HCT116 (cell line): ENCODE measurements around the gene SLC35F6.

Experiments
- CEBPB ChIP-seq: IDR thresholded peaks from 2 replicates; pipeline ENCODE4 v1.6.1; 2012; ENCODE audit warnings: low read depth
- EGR1 ChIP-seq: IDR thresholded peaks from 2 replicates; pipeline ENCODE4 v1.6.1; 2012; ENCODE audit warnings: low read depth
- EZH2 ChIP-seq: fragments of 200-600 bp; sonication (generic); IDR thresholded peaks from 2 replicates; pipeline ENCODE4 v1.6.1; 2017; ENCODE audit warnings: antibody characterized with exemption, mixed run types
- JUND ChIP-seq: IDR thresholded peaks from 2 replicates; pipeline ENCODE4 v1.6.1; 2012
- POLR2A ChIP-seq: IDR thresholded peaks from 2 replicates; pipeline ENCODE4 v1.7.0; 2011; ENCODE audit warnings: borderline replicate concordance; ENCODE audit not compliant: insufficient read depth, insufficient read length; ENCODE audit errors: extremely low read depth
- POLR2AphosphoS5 ChIP-seq: IDR thresholded peaks from 2 replicates; pipeline ENCODE4 v1.6.1; 2011; ENCODE audit warnings: mild to moderate bottlenecking, low read depth, low read length, moderate library complexity
- RAD21 ChIP-seq: IDR thresholded peaks from 2 replicates; pipeline ENCODE4 v1.6.1; 2012; ENCODE audit warnings: low read depth, mild to moderate bottlenecking
- TF ChIP-seq, protein P1 (sequence below), 3 experiments: fragments of 200-600 bp in 1 of 3; sonication (generic) in 1 of 3; IDR thresholded peaks in 2 of 3; conservative IDR thresholded peaks in 1 of 3; 2 replicates each; pipeline ENCODE4 v1.5.1; 2012 to 2017; ENCODE audit warnings: low read depth in 2 of 3, low read length in 2 of 3, antibody characterized with exemption in 1 of 3, borderline replicate concordance in 1 of 3, control low read depth in 1 of 3, mild to moderate bottlenecking in 1 of 3, mixed read lengths in 1 of 3, mixed run types in 1 of 3, moderate library complexity in 1 of 3; ENCODE audit not compliant: insufficient read depth in 1 of 3
- TF ChIP-seq, protein P2 (sequence below): IDR thresholded peaks from 2 replicates; pipeline ENCODE4 v1.6.1; 2012
- TF ChIP-seq, protein P3 (sequence below): IDR thresholded peaks from 2 replicates; pipeline ENCODE4 v1.6.1; 2011; ENCODE audit warnings: mild to moderate bottlenecking, low read length, moderate library complexity; ENCODE audit not compliant: insufficient replicate concordance; ENCODE audit errors: extremely low read depth

DNA sequence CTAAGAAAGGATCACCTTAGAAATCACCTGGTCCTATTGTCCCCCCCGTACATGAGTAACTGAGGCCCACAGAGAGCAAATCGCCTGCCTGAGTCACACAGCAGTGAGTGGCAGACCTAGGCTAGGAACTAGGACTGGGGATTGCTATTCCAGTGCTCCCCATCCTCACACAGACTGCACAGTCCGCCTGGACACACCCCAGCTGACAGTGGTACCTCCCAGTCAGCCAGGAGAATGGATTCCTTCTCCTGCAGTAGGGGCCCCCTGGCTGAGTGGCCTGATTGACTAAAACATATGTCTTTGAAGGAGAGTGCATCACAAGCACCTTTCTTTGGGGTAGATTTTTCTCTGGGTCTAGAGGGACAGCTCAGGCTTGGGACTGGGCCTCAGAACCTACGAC is 32.4 kb upstream of the SLC35F6 start:
- TF ChIP-seq EGR1 (no peak), CEBPB (no peak), POLR2AphosphoS5 (no peak), POLR2A (no peak), EZH2 (no peak), RAD21 (no peak), JUND (no peak)
- TF ChIP-seq, protein P1, sequence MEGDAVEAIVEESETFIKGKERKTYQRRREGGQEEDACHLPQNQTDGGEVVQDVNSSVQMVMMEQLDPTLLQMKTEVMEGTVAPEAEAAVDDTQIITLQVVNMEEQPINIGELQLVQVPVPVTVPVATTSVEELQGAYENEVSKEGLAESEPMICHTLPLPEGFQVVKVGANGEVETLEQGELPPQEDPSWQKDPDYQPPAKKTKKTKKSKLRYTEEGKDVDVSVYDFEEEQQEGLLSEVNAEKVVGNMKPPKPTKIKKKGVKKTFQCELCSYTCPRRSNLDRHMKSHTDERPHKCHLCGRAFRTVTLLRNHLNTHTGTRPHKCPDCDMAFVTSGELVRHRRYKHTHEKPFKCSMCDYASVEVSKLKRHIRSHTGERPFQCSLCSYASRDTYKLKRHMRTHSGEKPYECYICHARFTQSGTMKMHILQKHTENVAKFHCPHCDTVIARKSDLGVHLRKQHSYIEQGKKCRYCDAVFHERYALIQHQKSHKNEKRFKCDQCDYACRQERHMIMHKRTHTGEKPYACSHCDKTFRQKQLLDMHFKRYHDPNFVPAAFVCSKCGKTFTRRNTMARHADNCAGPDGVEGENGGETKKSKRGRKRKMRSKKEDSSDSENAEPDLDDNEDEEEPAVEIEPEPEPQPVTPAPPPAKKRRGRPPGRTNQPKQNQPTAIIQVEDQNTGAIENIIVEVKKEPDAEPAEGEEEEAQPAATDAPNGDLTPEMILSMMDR (IDR thresholded peaks at IDR 0.05 in 2 of 3, conservative IDR thresholded peaks at IDR 0.05 in 1 of 3; ENCODE audit: borderline replicate concordance in 1 of 3, insufficient read depth in 1 of 3, low read depth in 2 of 3, low read length in 2 of 3), result no peak
- TF ChIP-seq, protein P2, sequence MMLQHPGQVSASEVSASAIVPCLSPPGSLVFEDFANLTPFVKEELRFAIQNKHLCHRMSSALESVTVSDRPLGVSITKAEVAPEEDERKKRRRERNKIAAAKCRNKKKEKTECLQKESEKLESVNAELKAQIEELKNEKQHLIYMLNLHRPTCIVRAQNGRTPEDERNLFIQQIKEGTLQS, result no peak
- TF ChIP-seq, protein P3, sequence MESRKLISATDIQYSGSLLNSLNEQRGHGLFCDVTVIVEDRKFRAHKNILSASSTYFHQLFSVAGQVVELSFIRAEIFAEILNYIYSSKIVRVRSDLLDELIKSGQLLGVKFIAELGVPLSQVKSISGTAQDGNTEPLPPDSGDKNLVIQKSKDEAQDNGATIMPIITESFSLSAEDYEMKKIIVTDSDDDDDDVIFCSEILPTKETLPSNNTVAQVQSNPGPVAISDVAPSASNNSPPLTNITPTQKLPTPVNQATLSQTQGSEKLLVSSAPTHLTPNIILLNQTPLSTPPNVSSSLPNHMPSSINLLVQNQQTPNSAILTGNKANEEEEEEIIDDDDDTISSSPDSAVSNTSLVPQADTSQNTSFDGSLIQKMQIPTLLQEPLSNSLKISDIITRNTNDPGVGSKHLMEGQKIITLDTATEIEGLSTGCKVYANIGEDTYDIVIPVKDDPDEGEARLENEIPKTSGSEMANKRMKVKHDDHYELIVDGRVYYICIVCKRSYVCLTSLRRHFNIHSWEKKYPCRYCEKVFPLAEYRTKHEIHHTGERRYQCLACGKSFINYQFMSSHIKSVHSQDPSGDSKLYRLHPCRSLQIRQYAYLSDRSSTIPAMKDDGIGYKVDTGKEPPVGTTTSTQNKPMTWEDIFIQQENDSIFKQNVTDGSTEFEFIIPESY, result no peak
